WTC11 (cell line): ENCODE results near the gene DCTD. TPM values are rescaled to one million over a fixed set of nuclear protein-coding genes. Genes with fewer than 3 reads are reported as not detected.

Source experiments
- ATAC-seq: fragments of 200-7000 bp; cut with Tn5 transposase; 2 replicates; pipeline ENCODE4 v1.10.0; 2021; ENCODE audit warnings: mild to moderate bottlenecking, moderate library complexity
- CTCF ChIA-PET: fragments of 300-600 bp; sonication (Branson Sonifier 250); formaldehyde crosslinking; loops from one replicate; lab custom pipeline; 2021; ENCODE audit warnings: antibody characterized with exemption; lab: Charles Lee
- POLR2A ChIA-PET: fragments of 350-600 bp; sonication (Branson Sonifier 250); formaldehyde crosslinking; loops from one replicate; lab custom pipeline; 2021; ENCODE audit warnings: antibody characterized with exemption; lab: Charles Lee
- DNase-seq: peaks from one replicate; pipeline ENCODE4 v3.0.0; 2021; ENCODE audit warnings: low spot score
- H3K27ac Mint-ChIP-seq: 2 replicates; pipeline ENCODE4 v1.8.0; 2021; ENCODE audit warnings: mixed read lengths
- H3K27me3 Mint-ChIP-seq: 2 replicates; pipeline ENCODE4 v1.8.0; 2021; ENCODE audit warnings: low read depth, mild to moderate bottlenecking, moderate library complexity, mixed read lengths
- H3K36me3 Mint-ChIP-seq: 2 replicates; pipeline ENCODE4 v1.8.0; 2021; ENCODE audit warnings: mixed read lengths
- H3K4me1 Mint-ChIP-seq: 2 replicates; pipeline ENCODE4 v1.8.0; 2022; ENCODE audit warnings: mixed read lengths
- H3K4me3 Mint-ChIP-seq: 2 replicates; pipeline ENCODE4 v1.8.0; 2021; ENCODE audit warnings: mild to moderate bottlenecking, moderate library complexity, mixed read lengths
- H3K9me3 Mint-ChIP-seq: 2 replicates; pipeline ENCODE4 v1.8.0; 2021; ENCODE audit warnings: mixed read lengths
- ATF2 ChIP-seq: sonication (generic); formaldehyde crosslinking; IDR thresholded peaks from 2 replicates; pipeline ENCODE4 v1.8.1; 2022; ENCODE audit warnings: low read depth, missing genetic modification reagents, borderline replicate concordance
- ATF6 ChIP-seq: sonication (generic); formaldehyde crosslinking; IDR thresholded peaks from 2 replicates; pipeline ENCODE4 v1.8.1; 2023; ENCODE audit warnings: mild to moderate bottlenecking, missing genetic modification reagents
- E2F1 ChIP-seq: sonication (generic); formaldehyde crosslinking; IDR thresholded peaks from 2 replicates; pipeline ENCODE4 v1.8.0; 2022; ENCODE audit warnings: mild to moderate bottlenecking, missing genetic modification reagents
- ERG ChIP-seq: fragments of 250-450 bp; sonication (Bioruptor Pico); IDR thresholded peaks from 2 replicates; pipeline ENCODE4 v1.8.0; 2021; ENCODE audit warnings: mild to moderate bottlenecking
- FOXJ3 ChIP-seq: sonication (generic); formaldehyde crosslinking; IDR thresholded peaks from 2 replicates; pipeline ENCODE4 v1.9.0; 2021; ENCODE audit warnings: missing genetic modification reagents, mild to moderate bottlenecking, borderline replicate concordance
- FOXP1 ChIP-seq: sonication (generic); formaldehyde crosslinking; IDR thresholded peaks from 2 replicates; pipeline ENCODE4 v1.8.0; 2022; ENCODE audit warnings: missing genetic modification reagents, mild to moderate bottlenecking, moderate library complexity, borderline replicate concordance
- GABPB1 ChIP-seq: sonication (generic); formaldehyde crosslinking; IDR thresholded peaks from 2 replicates; pipeline ENCODE4 v1.8.1; 2023; ENCODE audit warnings: mild to moderate bottlenecking, missing genetic modification reagents
- KAT7 ChIP-seq: sonication (generic); formaldehyde crosslinking; IDR thresholded peaks from 2 replicates; pipeline ENCODE4 v1.8.1; 2023; ENCODE audit warnings: missing genetic modification reagents, mild to moderate bottlenecking, borderline replicate concordance
- MLX ChIP-seq: sonication (generic); formaldehyde crosslinking; IDR thresholded peaks from 2 replicates; pipeline ENCODE4 v1.8.1; 2023; ENCODE audit warnings: mild to moderate bottlenecking, missing genetic modification reagents, moderate library complexity
- MYBL2 ChIP-seq: sonication (generic); formaldehyde crosslinking; IDR thresholded peaks from 2 replicates; pipeline ENCODE4 v1.8.1; 2023; ENCODE audit warnings: mild to moderate bottlenecking, moderate library complexity, missing genetic modification reagents
- NR1H2 ChIP-seq: sonication (generic); formaldehyde crosslinking; IDR thresholded peaks from 2 replicates; pipeline ENCODE4 v1.9.0; 2021; ENCODE audit warnings: mild to moderate bottlenecking, moderate library complexity, missing genetic modification reagents
- PRDM15 ChIP-seq: sonication (generic); formaldehyde crosslinking; IDR thresholded peaks from 2 replicates; pipeline ENCODE4 v1.8.0; 2022; ENCODE audit warnings: missing genetic modification reagents
- SMAD3 ChIP-seq: sonication (generic); formaldehyde crosslinking; IDR thresholded peaks from 2 replicates; pipeline ENCODE4 v1.8.0; 2022; ENCODE audit warnings: missing genetic modification reagents, mild to moderate bottlenecking, borderline replicate concordance
- STAT6 ChIP-seq: sonication (generic); formaldehyde crosslinking; conservative IDR thresholded peaks from 2 replicates; pipeline ENCODE4 v1.8.1; 2023; ENCODE audit warnings: mild to moderate bottlenecking, low read depth, missing genetic modification reagents, moderate library complexity
- TCF7 ChIP-seq: sonication (generic); formaldehyde crosslinking; IDR thresholded peaks from 2 replicates; pipeline ENCODE4 v1.8.0; 2022; ENCODE audit warnings: mild to moderate bottlenecking, low read depth, missing genetic modification reagents, moderate library complexity
- TEAD1 ChIP-seq: sonication (generic); formaldehyde crosslinking; IDR thresholded peaks from 2 replicates; pipeline ENCODE4 v1.8.0; 2022; ENCODE audit warnings: mild to moderate bottlenecking, missing genetic modification reagents
- ZNF263 ChIP-seq: sonication (generic); formaldehyde crosslinking; IDR thresholded peaks from 2 replicates; pipeline ENCODE4 v1.8.1; 2022; ENCODE audit warnings: low read depth, mild to moderate bottlenecking, moderate library complexity, missing genetic modification reagents
- ZNF317 ChIP-seq: sonication (generic); formaldehyde crosslinking; IDR thresholded peaks from 2 replicates; pipeline ENCODE4 v1.8.1; 2023; ENCODE audit warnings: low read depth, mild to moderate bottlenecking, moderate library complexity, missing genetic modification reagents, borderline replicate concordance
- total RNA-seq: library from RNA; stranded (reverse); gene quantifications from 3 replicates; pipeline ENCODE4 v1.2.3, GENCODE V29; 2021

The DCTD gene
- total RNA-seq, 1 experiment from 2014 or later = 56.8 TPM

GRCh38 chr4:182862141-182862875, 54.9 kb downstream of the DCTD start:
- ChIA-PET CTCF (interaction anchor here (0.5 to 1.7 kb wide), 5 partner anchors 21 to 1603 kb away, joined by 3 to 10 read pairs (median 5); no protein-coding TSS in a partner anchor), POLR2A (no interaction called here)
- no peaks in the 10 kb centered on the region for H3K36me3 Mint-ChIP-seq
- peak; percentile 51 for DNase-seq
- H3K4me3 Mint-ChIP-seq = no peak overlapping the region
- H3K9me3 Mint-ChIP-seq = peaks cover 8% of the 10 kb centered on the region
- TF ChIP-seq ZNF263 (CRISPR knock-in tag) = no peak
- TF ChIP-seq TEAD1 (CRISPR knock-in tag) = no peak
- H3K27ac Mint-ChIP-seq = no peak overlapping the region; the same call in 1 of the 2 replicates
- H3K27me3 Mint-ChIP-seq = no peaks in the 10 kb centered on the region
- ATAC-seq = peak; percentile 60
- peaks cover 50% of the 10 kb centered on the region for H3K4me1 Mint-ChIP-seq

GRCh38 chr4:182861346-182861745, 55.8 kb downstream of the DCTD start:
- H3K27me3 Mint-ChIP-seq = no peaks in the 10 kb centered on the region
- H3K9me3 Mint-ChIP-seq = peaks cover 8% of the 10 kb centered on the region
- H3K36me3 Mint-ChIP-seq = no peaks in the 10 kb centered on the region
- POLR2A ChIA-PET = no interaction called here
- DNase-seq = no peak
- no peak overlapping the region for H3K4me3 Mint-ChIP-seq
- H3K27ac Mint-ChIP-seq = no peak overlapping the region
- CTCF ChIA-PET = interaction anchor here (0.5 to 1.7 kb wide), 2 partner anchors 63 to 1604 kb away, joined by 5 to 10 read pairs; no protein-coding TSS in a partner anchor
- no peak for ATAC-seq
- peaks cover 40% of the 10 kb centered on the region for H3K4me1 Mint-ChIP-seq
- no peak for TF ChIP-seq TCF7 (CRISPR knock-in tag)
- no peak for TF ChIP-seq MYBL2 (CRISPR knock-in tag)
- TF ChIP-seq E2F1 (CRISPR knock-in tag) = no peak
- no peak for TF ChIP-seq GABPB1 (CRISPR knock-in tag)
- no peak for TF ChIP-seq FOXJ3
- TF ChIP-seq SMAD3 (CRISPR knock-in tag) = no peak
- no peak for TF ChIP-seq ZNF317 (CRISPR knock-in tag)
- no peak for TF ChIP-seq ZNF263 (CRISPR knock-in tag)
- no peak for TF ChIP-seq NR1H2 (CRISPR knock-in tag)
- no peak for TF ChIP-seq KAT7 (CRISPR knock-in tag)
- no peak for TF ChIP-seq ATF2 (CRISPR knock-in tag)
- no peak for TF ChIP-seq ERG (CRISPR knock-in tag)
- TF ChIP-seq MLX (CRISPR knock-in tag) = no peak
- no peak for TF ChIP-seq ATF6 (CRISPR knock-in tag)
- no peak for TF ChIP-seq PRDM15 (CRISPR knock-in tag)
- TF ChIP-seq FOXP1 (CRISPR knock-in tag) = no peak
- TF ChIP-seq STAT6 (CRISPR knock-in tag) = no peak
